Esophagus muscularis mucosa (tissue), 4 donors: Measurements from ENCODE around the gene LKAAEAR1.

Experiments used
- CTCF ChIP-seq, 3 experiments: fragments of 200-600 bp in 2 of 3; fragments of 450-650 bp in 1 of 3; sonication (generic) in 2 of 3; IDR thresholded peaks; one replicate each; pipeline ENCODE4 v1.5.1; 2017 to 2019; ENCODE audit warnings: antibody characterized with exemption in 3 of 3, mild to moderate bottlenecking in 2 of 3, moderate library complexity in 1 of 3
- EP300 ChIP-seq: sonication (generic); formaldehyde crosslinking; IDR thresholded peaks from one replicate; pipeline ENCODE4 v1.6.1; 2017; ENCODE audit warnings: antibody characterized with exemption
- POLR2A ChIP-seq: fragments of 450-650 bp; IDR thresholded peaks from one replicate; pipeline ENCODE4 v1.6.1; 2017; ENCODE audit warnings: antibody characterized with exemption, moderate library complexity, mild to moderate bottlenecking, low read depth
- POLR2AphosphoS5 ChIP-seq, 2 donors: sonication (generic); formaldehyde crosslinking; IDR thresholded peaks; one replicate each; pipeline ENCODE4 v1.6.1; 2017; ENCODE audit warnings: antibody characterized with exemption in 2 of 2

GRCh38 chr20:64038224-64038564 lies 46.0 kb downstream of the LKAAEAR1 start:
- TF ChIP-seq CTCF (IDR thresholded peaks at IDR 0.05) (no peak), POLR2AphosphoS5 (IDR thresholded peaks at IDR 0.05) (no peak), POLR2A (no peak), EP300 (no peak)
